Vagina (tissue), 2 donors: ENCODE measurements around the gene CHD5. TPM values are rescaled to one million over a fixed set of nuclear protein-coding genes. Genes with fewer than 3 reads are reported as not detected.

Experiments
- DNase-seq, 2 donors: peaks; one replicate each; pipeline ENCODE4 v3.0.0-alpha.2; 2017; ENCODE audit errors: extremely low spot score in 2 of 2
- H3K27ac ChIP-seq: fragments of 200-600 bp; sonication (generic); one replicate; pipeline ENCODE4 v1.5.1; 2019
- H3K27me3 ChIP-seq: fragments of 200-600 bp; sonication (generic); one replicate; pipeline ENCODE4 v1.5.1; 2019
- H3K36me3 ChIP-seq, 2 donors: fragments of 200-600 bp; sonication (generic); one replicate each; pipeline ENCODE4 v1.5.1; 2017 to 2019
- H3K4me1 ChIP-seq: fragments of 200-600 bp; sonication (generic); one replicate; pipeline ENCODE4 v1.5.1; 2019
- H3K4me3 ChIP-seq, 2 donors: fragments of 200-600 bp; sonication (generic); 1 replicate in 1 of 2; 2 replicates in 1 of 2; pipeline ENCODE4 v1.5.1; 2016 to 2019
- H3K9me3 ChIP-seq: fragments of 200-600 bp; sonication (generic); one replicate; pipeline ENCODE4 v1.5.1; 2019
- POLR2A ChIP-seq, 2 donors: fragments of 450-650 bp; IDR thresholded peaks; one replicate each; pipeline ENCODE4 v1.6.1; 2017; ENCODE audit warnings: antibody characterized with exemption in 2 of 2, mild to moderate bottlenecking in 2 of 2, moderate library complexity in 2 of 2
- POLR2AphosphoS5 ChIP-seq, 2 donors: sonication (generic); formaldehyde crosslinking; IDR thresholded peaks; one replicate each; pipeline ENCODE4 v1.9.0; 2017; ENCODE audit warnings: antibody characterized with exemption in 2 of 2, mild to moderate bottlenecking in 2 of 2, low read depth in 1 of 2; ENCODE audit not compliant: insufficient read depth in 1 of 2
- intact Hi-C: fragments of 100-400 bp; cut with DNase I; formaldehyde crosslinking; loops from one replicate; pipeline ENCODE4 v1.15.1; 2023
- total RNA-seq: library from RNA; depleted of rRNA; stranded (reverse); fragments of >200 nt; gene quantifications from one replicate; pipeline ENCODE4 v1.2.3, GENCODE V29; 2016
- TF ChIP-seq, protein P1 (sequence below), 3 experiments: fragments of 450-650 bp in 2 of 3; fragments of 200-600 bp in 1 of 3; sonication (generic) in 1 of 3; IDR thresholded peaks; one replicate each; pipeline ENCODE4 v1.5.1; 2017 to 2019; ENCODE audit warnings: antibody characterized with exemption in 3 of 3, mild to moderate bottlenecking in 2 of 3, moderate library complexity in 2 of 3

The CHD5 gene
- total RNA-seq, 1 donor from 2014 or later: 2.0 TPM

DNA sequence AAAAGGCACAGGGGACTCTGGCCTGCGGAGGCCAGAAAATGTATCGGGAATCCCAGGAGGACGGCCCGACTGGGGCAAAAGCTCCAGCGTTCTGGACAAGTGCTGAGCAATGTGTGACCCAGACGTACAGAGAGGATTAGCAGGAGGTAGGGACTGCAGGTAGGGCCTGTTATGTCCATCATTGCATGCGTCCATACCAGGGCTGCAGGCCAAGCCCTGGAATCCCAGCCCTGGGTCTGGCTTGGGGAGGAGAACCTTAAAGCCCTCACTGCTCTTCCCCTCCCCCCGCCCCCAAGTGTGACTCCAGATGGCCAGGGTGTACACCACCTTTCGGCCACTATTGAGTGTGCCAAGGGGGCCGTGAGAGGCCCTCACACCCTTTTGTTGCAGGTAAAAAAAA, 27.8 kb upstream of the CHD5 start:
- no peak overlapping the region for H3K27ac ChIP-seq
- H3K9me3 ChIP-seq: no peaks in the 10 kb centered on the region
- H3K27me3 ChIP-seq: no peaks in the 10 kb centered on the region
- TF ChIP-seq POLR2A (IDR thresholded peaks at IDR 0.05): no peak
- TF ChIP-seq, protein P1, sequence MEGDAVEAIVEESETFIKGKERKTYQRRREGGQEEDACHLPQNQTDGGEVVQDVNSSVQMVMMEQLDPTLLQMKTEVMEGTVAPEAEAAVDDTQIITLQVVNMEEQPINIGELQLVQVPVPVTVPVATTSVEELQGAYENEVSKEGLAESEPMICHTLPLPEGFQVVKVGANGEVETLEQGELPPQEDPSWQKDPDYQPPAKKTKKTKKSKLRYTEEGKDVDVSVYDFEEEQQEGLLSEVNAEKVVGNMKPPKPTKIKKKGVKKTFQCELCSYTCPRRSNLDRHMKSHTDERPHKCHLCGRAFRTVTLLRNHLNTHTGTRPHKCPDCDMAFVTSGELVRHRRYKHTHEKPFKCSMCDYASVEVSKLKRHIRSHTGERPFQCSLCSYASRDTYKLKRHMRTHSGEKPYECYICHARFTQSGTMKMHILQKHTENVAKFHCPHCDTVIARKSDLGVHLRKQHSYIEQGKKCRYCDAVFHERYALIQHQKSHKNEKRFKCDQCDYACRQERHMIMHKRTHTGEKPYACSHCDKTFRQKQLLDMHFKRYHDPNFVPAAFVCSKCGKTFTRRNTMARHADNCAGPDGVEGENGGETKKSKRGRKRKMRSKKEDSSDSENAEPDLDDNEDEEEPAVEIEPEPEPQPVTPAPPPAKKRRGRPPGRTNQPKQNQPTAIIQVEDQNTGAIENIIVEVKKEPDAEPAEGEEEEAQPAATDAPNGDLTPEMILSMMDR (IDR thresholded peaks at IDR 0.05): no peak
- peaks cover 52% of the 10 kb centered on the region for H3K4me1 ChIP-seq
- H3K36me3 ChIP-seq: no peaks in the 10 kb centered on the region
- no peak for DNase-seq
- intact Hi-C loops: no loop called here
- no peak overlapping the region for H3K4me3 ChIP-seq

DNA sequence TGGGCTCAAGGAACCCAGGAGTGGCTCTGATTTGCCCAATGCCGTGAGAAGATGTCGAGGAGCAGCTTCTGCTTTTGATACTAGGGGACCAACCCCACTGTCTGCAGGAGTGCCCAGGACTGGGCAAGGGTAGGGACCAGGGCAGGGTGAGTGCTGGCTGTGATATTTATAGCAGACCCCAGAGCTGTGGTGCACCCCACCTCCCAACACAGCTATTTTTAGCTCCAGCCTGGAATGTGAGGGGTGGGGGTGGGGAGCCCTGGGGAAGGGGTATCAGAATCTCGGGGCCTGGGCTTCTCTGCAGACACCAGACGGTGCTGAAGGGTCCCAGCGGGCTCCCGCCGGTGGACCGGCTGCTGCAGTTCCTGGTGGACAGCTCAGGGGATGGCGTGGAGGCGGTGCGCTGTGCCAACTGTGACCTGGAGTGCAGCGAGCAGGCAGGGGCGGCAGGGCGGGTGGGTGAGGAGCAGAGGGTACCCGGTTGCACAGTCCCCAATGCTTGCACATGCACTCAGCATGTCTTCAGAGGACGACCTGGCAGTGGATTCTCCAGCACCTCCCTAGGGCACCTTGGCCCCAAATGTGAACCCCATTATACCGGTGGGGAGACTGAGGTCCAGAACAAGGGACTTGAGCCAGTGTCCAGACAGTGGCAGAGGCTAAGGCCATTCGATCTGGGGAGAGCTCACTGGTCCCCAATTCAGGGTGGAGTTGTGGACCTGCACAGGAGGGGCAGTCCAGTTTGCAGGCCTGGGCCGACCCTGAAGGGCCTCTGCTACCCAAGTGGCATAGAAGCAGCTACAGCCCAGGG, 27.2 kb upstream of the CHD5 start:
- Histone ChIP-seq H3K27me3 (no peaks in the 10 kb centered on the region), H3K27ac (no peak overlapping the region), H3K4me3 (peak overlapping the region in 1 of 2 donors; percentile 43), H3K4me1 (peaks cover 52% of the 10 kb centered on the region), H3K36me3 (no peaks in the 10 kb centered on the region), H3K9me3 (no peaks in the 10 kb centered on the region)
- DNase-seq: no peak
- intact Hi-C loops: no loop called here
- no peak for TF ChIP-seq POLR2A (IDR thresholded peaks at IDR 0.05)
- no peak for TF ChIP-seq POLR2AphosphoS5 (IDR thresholded peaks at IDR 0.05; ENCODE audit: insufficient read depth in 1 of 2, low read depth in 1 of 2)
- TF ChIP-seq, protein P1 (IDR thresholded peaks at IDR 0.05): no peak

DNA sequence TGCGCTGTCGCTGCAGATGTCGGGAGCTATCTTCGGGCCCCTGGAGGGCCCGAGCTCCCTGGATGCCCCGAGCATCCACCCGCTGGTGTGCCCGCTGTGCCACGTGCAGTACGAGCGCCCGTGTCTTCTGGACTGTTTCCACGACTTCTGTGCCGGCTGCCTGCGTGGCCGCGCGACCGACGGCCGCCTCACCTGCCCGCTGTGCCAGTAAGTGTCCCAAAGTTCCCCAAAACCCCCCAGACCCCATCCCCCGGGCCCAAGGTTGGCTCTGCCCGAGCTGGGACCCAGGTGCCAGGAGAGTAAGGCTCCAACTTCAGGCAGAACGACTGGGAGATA, 26.4 kb upstream of the CHD5 start:
- H3K4me3 ChIP-seq: peak overlapping the region; percentile 43 to 53
- intact Hi-C loops: no loop called here
- DNase-seq: no peak
- TF ChIP-seq POLR2AphosphoS5 (IDR thresholded peaks at IDR 0.05; ENCODE audit: insufficient read depth in 1 of 2, low read depth in 1 of 2): no peak
- no peak for TF ChIP-seq POLR2A (IDR thresholded peaks at IDR 0.05)
- TF ChIP-seq, protein P1 (IDR thresholded peaks at IDR 0.05): no peak
- H3K4me1 ChIP-seq: peaks cover 52% of the 10 kb centered on the region
- no peaks in the 10 kb centered on the region for H3K27me3 ChIP-seq
- no peak overlapping the region for H3K27ac ChIP-seq
- H3K9me3 ChIP-seq: no peaks in the 10 kb centered on the region
- H3K36me3 ChIP-seq: no peaks in the 10 kb centered on the region

DNA sequence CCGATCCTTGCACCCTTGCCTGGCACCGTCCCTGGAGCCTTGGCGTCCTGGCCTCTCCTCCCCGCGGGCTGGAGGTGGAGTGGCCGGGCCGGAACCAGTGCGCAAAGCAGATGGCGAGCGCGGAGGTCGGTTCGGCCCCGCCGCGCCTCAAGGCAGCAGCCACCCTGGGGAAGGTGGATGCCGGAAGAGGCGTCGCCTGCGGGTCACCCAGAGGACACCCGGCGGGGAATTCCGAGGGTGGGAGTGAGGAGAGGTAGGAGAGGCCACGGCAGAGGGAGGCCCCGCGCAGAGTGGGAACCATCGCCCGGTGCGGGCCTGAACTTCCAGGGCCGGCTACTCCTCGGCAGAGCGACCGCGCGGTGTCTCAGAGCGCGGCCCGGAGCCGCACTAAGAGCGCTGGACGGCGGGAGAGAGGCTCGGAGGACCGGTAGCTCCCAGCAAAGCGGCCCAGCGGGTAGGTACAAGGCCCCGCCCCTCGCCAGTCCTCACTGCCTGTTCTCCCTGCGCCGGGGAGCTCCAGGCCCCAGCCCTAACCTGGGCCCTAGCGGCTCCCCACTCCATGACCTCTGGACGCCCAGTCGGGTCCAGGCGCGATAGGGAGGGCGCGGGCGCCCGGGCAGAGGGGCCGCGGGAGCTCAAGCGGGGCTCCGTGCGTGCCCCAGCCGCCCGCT, 25.9 kb upstream of the CHD5 start, which contains the start of gene RNF207:
RNF207 (plus strand) TSS at position 271 of the 671 bp plus-strand sequence. CDS start 417 bp downstream, outside the sequence.
- intact Hi-C loops: no loop called here
- peak in 1 of 2 donors; percentile 71 for TF ChIP-seq POLR2AphosphoS5 (IDR thresholded peaks at IDR 0.05; ENCODE audit: insufficient read depth in 1 of 2, low read depth in 1 of 2)
- TF ChIP-seq, protein P1 (IDR thresholded peaks at IDR 0.05): no peak
- Histone ChIP-seq H3K27me3 (no peaks in the 10 kb centered on the region), H3K4me1 (peaks cover 52% of the 10 kb centered on the region), H3K4me3 (peak within 1 kb of the TSS; percentile 43 to 53), H3K27ac (peak within 1 kb of the TSS; percentile 72), H3K9me3 (no peaks in the 10 kb centered on the region), H3K36me3 (no peaks in the 10 kb centered on the region)
- no peak for DNase-seq

DNA sequence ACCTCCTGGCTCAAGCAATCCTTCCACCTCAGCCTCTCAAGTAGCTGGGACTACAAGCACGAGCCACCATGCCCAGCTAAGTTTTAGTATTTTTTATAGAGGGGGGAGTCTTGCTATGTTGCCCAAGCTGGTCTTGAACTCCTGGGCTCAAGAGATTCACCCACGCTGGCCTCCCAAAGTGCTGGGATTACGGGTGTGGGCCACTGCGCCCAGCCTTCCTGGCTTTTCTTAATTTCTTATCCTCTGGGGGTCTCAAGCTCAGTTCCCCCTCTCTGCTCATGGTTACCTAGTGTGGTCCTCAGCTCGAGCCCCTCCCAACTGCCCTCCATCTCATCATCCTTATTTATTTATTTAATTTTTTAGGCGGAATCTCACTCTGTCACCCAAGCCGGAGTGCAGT, 22.1 kb upstream of the CHD5 start:
- intact Hi-C loops: no loop called here
- Histone ChIP-seq H3K9me3 (no peaks in the 10 kb centered on the region), H3K27ac (no peak overlapping the region), H3K4me1 (peaks cover 55% of the 10 kb centered on the region), H3K36me3 (peaks cover 0 to 2% of the 10 kb centered on the region in 2 donors), H3K27me3 (no peaks in the 10 kb centered on the region), H3K4me3 (no peak overlapping the region)
- no peak for DNase-seq
- no peak for TF ChIP-seq POLR2AphosphoS5 (IDR thresholded peaks at IDR 0.05; ENCODE audit: insufficient read depth in 1 of 2, low read depth in 1 of 2)
- no peak for TF ChIP-seq POLR2A (IDR thresholded peaks at IDR 0.05)
- TF ChIP-seq, protein P1 (IDR thresholded peaks at IDR 0.05): no peak
